ENCODE results near the gene CYB5R2. TPM values are rescaled to one million over a fixed set of nuclear protein-coding genes. Genes with fewer than 3 reads are reported as not detected.

CYB5R2 gene
- total RNA-seq, 1 donor from 2014 or later = 9.1 TPM

DNA sequence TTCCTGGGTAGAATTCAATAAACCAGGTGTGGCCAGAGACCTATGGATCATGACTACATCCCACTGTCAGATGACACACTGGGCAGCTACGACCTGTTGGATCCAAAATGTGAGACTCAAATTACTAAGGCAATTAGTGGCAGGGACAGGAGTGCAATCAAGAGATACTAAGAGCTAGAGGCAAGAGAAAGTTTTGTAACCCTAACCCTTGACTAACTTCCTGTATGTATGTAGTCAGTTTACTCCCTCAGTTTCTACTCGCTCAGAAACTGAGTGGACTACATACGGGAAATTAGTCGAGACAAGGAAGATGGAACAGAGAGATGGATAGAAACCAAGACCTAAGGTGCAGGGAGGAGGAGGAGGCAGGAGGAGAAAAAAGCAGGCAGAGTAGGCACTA is 2.7 kb downstream of the CYB5R2 start:
- Mint-ChIP-seq H3K36me3 (ENCODE audit: insufficient read depth) (peaks cover 7% of the 10 kb centered on the region), H3K4me1 (ENCODE audit: low read depth) (peaks cover 13% of the 10 kb centered on the region), H3K4me3 (ENCODE audit: low read depth) (no peak overlapping the region), H3K27me3 (peaks cover 16% of the 10 kb centered on the region), H3K9me3 (ENCODE audit: low read depth) (no peaks in the 10 kb centered on the region), H3K27ac (peak overlapping the region; percentile 92)
- TF ChIP-seq, protein P1, sequence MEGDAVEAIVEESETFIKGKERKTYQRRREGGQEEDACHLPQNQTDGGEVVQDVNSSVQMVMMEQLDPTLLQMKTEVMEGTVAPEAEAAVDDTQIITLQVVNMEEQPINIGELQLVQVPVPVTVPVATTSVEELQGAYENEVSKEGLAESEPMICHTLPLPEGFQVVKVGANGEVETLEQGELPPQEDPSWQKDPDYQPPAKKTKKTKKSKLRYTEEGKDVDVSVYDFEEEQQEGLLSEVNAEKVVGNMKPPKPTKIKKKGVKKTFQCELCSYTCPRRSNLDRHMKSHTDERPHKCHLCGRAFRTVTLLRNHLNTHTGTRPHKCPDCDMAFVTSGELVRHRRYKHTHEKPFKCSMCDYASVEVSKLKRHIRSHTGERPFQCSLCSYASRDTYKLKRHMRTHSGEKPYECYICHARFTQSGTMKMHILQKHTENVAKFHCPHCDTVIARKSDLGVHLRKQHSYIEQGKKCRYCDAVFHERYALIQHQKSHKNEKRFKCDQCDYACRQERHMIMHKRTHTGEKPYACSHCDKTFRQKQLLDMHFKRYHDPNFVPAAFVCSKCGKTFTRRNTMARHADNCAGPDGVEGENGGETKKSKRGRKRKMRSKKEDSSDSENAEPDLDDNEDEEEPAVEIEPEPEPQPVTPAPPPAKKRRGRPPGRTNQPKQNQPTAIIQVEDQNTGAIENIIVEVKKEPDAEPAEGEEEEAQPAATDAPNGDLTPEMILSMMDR (IDR thresholded peaks at IDR 0.05; ENCODE audit: unreplicated experiment) = no peak
- no peak for DNase-seq (ENCODE audit: low spot score, unreplicated experiment)

DNA sequence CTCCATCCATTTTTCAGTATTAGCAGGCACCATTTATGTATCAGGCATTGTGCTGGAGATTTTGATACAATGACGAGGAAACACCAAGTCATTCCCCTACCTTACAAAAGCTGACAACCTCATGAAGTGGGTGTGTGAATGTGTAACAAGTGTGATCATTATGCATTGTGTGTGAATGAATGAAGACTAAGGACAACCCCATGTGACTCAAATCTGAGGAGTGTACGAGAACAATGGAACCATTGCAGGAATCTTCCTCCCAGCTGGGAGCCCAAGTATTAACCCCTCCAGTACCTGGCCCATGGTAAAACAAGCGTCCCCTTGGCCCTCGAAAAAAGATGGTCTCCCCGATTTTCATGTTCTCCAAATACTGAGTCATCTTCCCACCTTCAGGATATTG is 4.4 kb downstream of the CYB5R2 start:
- TF ChIP-seq, protein P1 (IDR thresholded peaks at IDR 0.05; ENCODE audit: unreplicated experiment) = no peak
- Mint-ChIP-seq H3K9me3 (ENCODE audit: low read depth) (no peaks in the 10 kb centered on the region), H3K27me3 (no peaks in the 10 kb centered on the region), H3K36me3 (ENCODE audit: insufficient read depth) (peaks cover 19% of the 10 kb centered on the region), H3K4me3 (ENCODE audit: low read depth) (no peak overlapping the region), H3K27ac (peak overlapping the region; percentile 49), H3K4me1 (ENCODE audit: low read depth) (peaks cover 12% of the 10 kb centered on the region)
- DNase-seq (ENCODE audit: low spot score, unreplicated experiment) = no peak

DNA sequence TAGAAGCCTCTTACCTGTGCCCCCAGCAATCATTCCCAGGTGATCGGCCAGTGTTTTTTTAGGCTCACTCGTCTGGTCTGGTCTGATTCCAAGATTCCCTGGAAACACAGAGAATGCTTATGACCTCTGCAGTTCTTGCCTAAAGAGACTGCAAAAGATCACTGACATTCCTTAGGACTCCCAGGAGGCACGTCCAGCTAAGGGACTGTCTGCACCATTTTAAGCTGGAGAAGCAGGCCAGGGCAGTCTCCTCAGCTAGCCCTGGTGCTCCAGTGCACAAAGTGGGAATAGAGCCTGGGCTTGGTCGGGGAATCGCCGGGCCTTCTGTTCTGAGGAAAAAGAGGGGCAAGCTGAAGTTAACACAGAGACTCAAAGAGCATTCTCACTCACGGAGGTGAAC is 4.8 kb downstream of the CYB5R2 start:
- DNase-seq (ENCODE audit: low spot score, unreplicated experiment) = no peak
- Mint-ChIP-seq H3K36me3 (ENCODE audit: insufficient read depth) (peaks cover 23% of the 10 kb centered on the region), H3K27me3 (no peaks in the 10 kb centered on the region), H3K9me3 (ENCODE audit: low read depth) (no peaks in the 10 kb centered on the region), H3K27ac (no peak overlapping the region), H3K4me1 (ENCODE audit: low read depth) (peaks cover 12% of the 10 kb centered on the region), H3K4me3 (ENCODE audit: low read depth) (no peak overlapping the region)
- TF ChIP-seq, protein P1 (IDR thresholded peaks at IDR 0.05; ENCODE audit: unreplicated experiment) = no peak

DNA sequence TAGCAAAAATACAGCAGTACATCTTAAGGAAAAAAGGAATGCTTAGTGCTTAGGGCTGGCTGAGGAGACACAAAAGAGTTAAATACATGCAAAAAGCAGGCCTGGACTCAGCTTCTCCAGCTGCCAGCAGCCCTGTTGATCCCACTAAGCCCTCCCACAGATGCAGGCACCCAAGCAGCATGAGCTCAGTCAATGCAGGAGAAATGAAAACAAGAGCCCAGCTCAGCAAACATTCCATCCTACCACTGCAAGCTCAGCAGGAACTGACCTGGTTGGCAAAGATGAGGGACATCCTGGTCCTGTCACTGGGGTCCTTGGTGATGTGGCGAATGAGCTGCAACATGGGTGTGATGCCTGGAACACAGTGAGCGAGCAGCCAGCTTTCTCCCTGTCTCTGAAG is 5.8 kb downstream of the CYB5R2 start:
- no peak overlapping the region for H3K27ac Mint-ChIP-seq
- DNase-seq (ENCODE audit: low spot score, unreplicated experiment) = no peak
- H3K4me1 Mint-ChIP-seq (ENCODE audit: low read depth) = peaks cover 10% of the 10 kb centered on the region
- TF ChIP-seq, protein P1 (IDR thresholded peaks at IDR 0.05; ENCODE audit: unreplicated experiment) = no peak
- no peaks in the 10 kb centered on the region for H3K9me3 Mint-ChIP-seq (ENCODE audit: low read depth)
- H3K36me3 Mint-ChIP-seq (ENCODE audit: insufficient read depth) = peaks cover 26% of the 10 kb centered on the region
- H3K27me3 Mint-ChIP-seq = no peaks in the 10 kb centered on the region
- H3K4me3 Mint-ChIP-seq (ENCODE audit: low read depth) = no peak overlapping the region

DNA sequence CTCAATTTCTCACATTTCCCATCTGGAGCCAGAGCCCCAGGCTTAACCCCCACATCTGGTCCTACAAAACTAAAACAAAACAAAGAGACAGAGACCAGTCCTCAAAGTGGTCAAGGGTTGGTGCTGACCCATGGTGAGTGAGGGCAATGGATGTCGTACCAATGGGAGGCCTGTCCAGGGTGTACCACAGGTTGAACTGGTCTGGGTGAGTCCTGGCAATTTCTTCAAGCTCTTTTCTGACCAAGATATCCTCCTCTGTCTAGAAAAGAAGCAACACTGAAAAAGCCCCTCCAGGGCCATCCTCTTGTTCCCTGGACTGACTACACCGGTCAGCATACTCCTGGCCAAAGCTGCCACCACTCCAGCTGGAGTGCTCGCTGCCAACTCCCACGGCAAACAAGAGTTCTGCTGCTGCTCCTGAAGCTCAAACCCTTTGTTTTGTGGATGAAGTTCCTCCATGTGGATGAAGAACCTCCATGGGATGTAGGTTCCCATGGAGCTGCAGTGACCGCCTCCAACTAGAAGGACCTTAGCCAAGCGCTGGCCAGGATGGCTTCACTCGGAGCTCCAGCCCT is 6.9 kb downstream of the CYB5R2 start:
- Mint-ChIP-seq H3K36me3 (ENCODE audit: insufficient read depth) (peaks cover 29% of the 10 kb centered on the region), H3K4me1 (ENCODE audit: low read depth) (peaks cover 9% of the 10 kb centered on the region), H3K4me3 (ENCODE audit: low read depth) (no peak overlapping the region), H3K9me3 (ENCODE audit: low read depth) (no peaks in the 10 kb centered on the region), H3K27me3 (no peaks in the 10 kb centered on the region), H3K27ac (peak overlapping the region; percentile 90)
- DNase-seq (ENCODE audit: low spot score, unreplicated experiment) = no peak
- TF ChIP-seq, protein P1 (IDR thresholded peaks at IDR 0.05; ENCODE audit: unreplicated experiment) = no peak

All from progenitor cell of endocrine pancreas (in vitro differentiated cells).